Endothelial cell of umbilical vein (primary cell): ENCODE results near the gene ZMAT5. TPM values are rescaled to one million over a fixed set of nuclear protein-coding genes. Genes with fewer than 3 reads are reported as not detected.
"Not testable (repeated sequence)": the region's sequence is repeated elsewhere in the genome, so short reads cannot be mapped to it uniquely, and the experiment has no call there.

Experiments
- BruUV-seq: library from RNA; stranded (reverse); fragments of 400-500 nt; replicated peaks from 2 replicates; lab custom pipeline; 2021; lab: Mats Ljungman, UMichigan
- CTCF ChIA-PET: fragments of 300-600, 350-600 bp; sonication (Branson Sonifier 250); formaldehyde crosslinking; loops from one replicate; lab custom pipeline; 2021; ENCODE audit warnings: antibody characterized with exemption, inconsistent platforms; lab: Charles Lee
- POLR2A ChIA-PET: fragments of 300-600, 350-600 bp; sonication (Branson Sonifier 250); formaldehyde crosslinking; loops from one replicate; lab custom pipeline; 2021; ENCODE audit warnings: antibody characterized with exemption, inconsistent platforms; lab: Charles Lee
- DNase-seq: peaks from one replicate; pipeline ENCODE4 v3.0.0-alpha.2; 2011; ENCODE audit warnings: low read depth, low spot score
- FAIRE-seq: peaks from 2 replicates; lab custom pipeline; 2011; peaks lifted over from hg19 to GRCh38; lab: Jason Lieb, UNC
- H2AFZ ChIP-seq: 2 replicates; pipeline ENCODE4 v1.6.0; 2012; ENCODE audit warnings: low read depth, low read length, control low read depth, inconsistent platforms
- H3K27ac ChIP-seq: 2 replicates; pipeline ENCODE4 v1.5.1; 2011; ENCODE audit warnings: low read depth, mild to moderate bottlenecking, control low read depth, low read length, moderate library complexity; ENCODE audit not compliant: insufficient read depth
- H3K27me3 ChIP-seq, 2 experiments: 2 replicates each; pipeline versions ENCODE4 v1.6.0 to v1.6.1; 2011; ENCODE audit warnings: low read length in 2 of 2, mixed read lengths in 1 of 2; ENCODE audit not compliant: control insufficient read depth in 2 of 2, insufficient read depth in 2 of 2
- H3K36me3 ChIP-seq, 2 experiments: 2 replicates in 1 of 2; 3 replicates in 1 of 2; pipeline ENCODE4 v1.5.1; 2011; ENCODE audit warnings: low read length in 2 of 2, mild to moderate bottlenecking in 1 of 2, moderate library complexity in 1 of 2; ENCODE audit not compliant: control insufficient read depth in 2 of 2, insufficient read depth in 2 of 2; ENCODE audit errors: extremely low read depth in 1 of 2
- H3K4me1 ChIP-seq: 3 replicates; pipeline ENCODE4 v1.5.1; 2011; ENCODE audit warnings: mild to moderate bottlenecking, low read length; ENCODE audit not compliant: control insufficient read depth, insufficient read depth; ENCODE audit errors: extremely low read depth
- H3K4me2 ChIP-seq: 2 replicates; pipeline ENCODE4 v1.6.1; 2011; ENCODE audit warnings: low read length, control low read depth, mixed read lengths; ENCODE audit not compliant: insufficient read depth
- H3K4me3 ChIP-seq, 3 experiments: fragments of 200-600 bp in 1 of 3; sonication (generic), shearing (Covaris generic) in 1 of 3; replicated peaks in 1 of 3; 2 replicates each; pipeline ENCODE4 v1.5.1; 2011 to 2016; ENCODE audit warnings: control low read depth in 3 of 3, low read length in 3 of 3, mild to moderate bottlenecking in 2 of 3, inconsistent platforms in 1 of 3, low read depth in 1 of 3, moderate library complexity in 1 of 3; ENCODE audit not compliant: insufficient read depth in 1 of 3
- H3K79me2 ChIP-seq: 2 replicates; pipeline ENCODE4 v1.6.0; 2012; ENCODE audit warnings: low read length, inconsistent platforms; ENCODE audit not compliant: control insufficient read depth, insufficient read depth
- H3K9ac ChIP-seq: replicated peaks from 2 replicates; pipeline ENCODE3; 2011; ENCODE audit warnings: low read length, control low read depth; ENCODE audit not compliant: insufficient read depth; ENCODE audit errors: extremely low read depth
- H3K9me1 ChIP-seq: replicated peaks from 3 replicates; pipeline ENCODE4 v1.6.0; 2011; ENCODE audit warnings: mild to moderate bottlenecking, low read length; ENCODE audit not compliant: control insufficient read depth, insufficient read depth; ENCODE audit errors: extremely low read depth
- H3K9me3 ChIP-seq: replicated peaks from 2 replicates; pipeline ENCODE4 v1.5.1; 2012; ENCODE audit warnings: low read length, inconsistent platforms; ENCODE audit not compliant: control insufficient read depth, insufficient read depth
- H4K20me1 ChIP-seq: replicated peaks from 2 replicates; pipeline ENCODE3; 2011; ENCODE audit warnings: mild to moderate bottlenecking, low read length; ENCODE audit not compliant: control insufficient read depth, insufficient read depth; ENCODE audit errors: extremely low read depth
- EZH2 ChIP-seq: IDR thresholded peaks from 2 replicates; pipeline ENCODE4 v1.6.1; 2012; ENCODE audit warnings: borderline replicate concordance, low read depth, mild to moderate bottlenecking, moderate library complexity, low read length, inconsistent platforms; ENCODE audit not compliant: severe bottlenecking
- FOS ChIP-seq: IDR thresholded peaks from 2 replicates; pipeline ENCODE4 v1.6.1; 2011; ENCODE audit warnings: mild to moderate bottlenecking, low read length, moderate library complexity, borderline replicate concordance; ENCODE audit not compliant: insufficient read depth
- GATA2 ChIP-seq: IDR thresholded peaks from 2 replicates; pipeline ENCODE4 v1.7.0; 2011; ENCODE audit warnings: low read depth, mild to moderate bottlenecking, moderate library complexity, mixed read lengths, low read length; ENCODE audit not compliant: insufficient read length, insufficient read depth
- JUN ChIP-seq: IDR thresholded peaks from 2 replicates; pipeline ENCODE4 v1.6.1; 2011; ENCODE audit warnings: borderline replicate concordance, low read depth; ENCODE audit not compliant: insufficient read length, insufficient read depth
- MYC ChIP-seq: IDR thresholded peaks from one replicate; pipeline ENCODE4 v1.6.1; 2011; ENCODE audit warnings: mild to moderate bottlenecking, low read depth, low read length
- POLR2A ChIP-seq: IDR thresholded peaks from 2 replicates; pipeline ENCODE4 v1.6.1; 2012; ENCODE audit warnings: low read depth, mild to moderate bottlenecking, control low read depth, low read length
- POLR2AphosphoS5 ChIP-seq: IDR thresholded peaks from 2 replicates; pipeline ENCODE4 v1.6.1; 2012; ENCODE audit warnings: low read depth, mild to moderate bottlenecking, control low read depth, low read length, moderate library complexity; ENCODE audit not compliant: insufficient read depth
- dilution Hi-C: fragments of 300-500 bp; cut with MboI; formaldehyde crosslinking; loops from one replicate; pipeline ENCODE4 v1.15.0; 2019; ENCODE audit warnings: low sequenced_read_pairs; ENCODE audit not compliant: extremely low pct_ligation_motif_present
- intact Hi-C: fragments of 100-400 bp; cut with micrococcal nuclease; formaldehyde crosslinking; loops from one replicate; pipeline ENCODE4 v1.10.0; 2022
- polyA plus RNA-seq, 4 experiments: library from polyadenylated mRNA; depleted of rRNA in 3 of 4; stranded (reverse) in 3 of 4; unstranded in 1 of 4; fragments of >200 nt; gene quantifications; 2 replicates each; pipeline versions ENCODE4 v1.2.1 to v1.2.3, GENCODE V29; 2011 to 2012; ENCODE audit warnings: missing spikeins in 1 of 4
- total RNA-seq: library from RNA; stranded (reverse); gene quantifications from 2 replicates; pipeline ENCODE4 v1.2.3, GENCODE V29; 2021
- TF ChIP-seq, protein P1 (sequence below), 2 donors: IDR thresholded peaks; 1 replicate in 1 of 2; 2 replicates in 1 of 2; pipeline ENCODE4 v1.5.1; 2011; ENCODE audit warnings: low read length in 2 of 2, mild to moderate bottlenecking in 2 of 2, moderate library complexity in 2 of 2, control low read depth in 1 of 2, inconsistent platforms in 1 of 2, low read depth in 1 of 2; ENCODE audit not compliant: insufficient read depth in 1 of 2; ENCODE audit errors: extremely low read depth in 1 of 2
- TF ChIP-seq, protein P2 (sequence below): IDR thresholded peaks from 2 replicates; pipeline ENCODE4 v1.6.1; 2011; ENCODE audit not compliant: insufficient read depth, insufficient read length

Gene ZMAT5
- total and polyA plus RNA-seq, 2 donors (not counting 3 experiments of a cell fraction or from before 2014, with no cell fraction given): 24.9 to 43.6 TPM

DNA sequence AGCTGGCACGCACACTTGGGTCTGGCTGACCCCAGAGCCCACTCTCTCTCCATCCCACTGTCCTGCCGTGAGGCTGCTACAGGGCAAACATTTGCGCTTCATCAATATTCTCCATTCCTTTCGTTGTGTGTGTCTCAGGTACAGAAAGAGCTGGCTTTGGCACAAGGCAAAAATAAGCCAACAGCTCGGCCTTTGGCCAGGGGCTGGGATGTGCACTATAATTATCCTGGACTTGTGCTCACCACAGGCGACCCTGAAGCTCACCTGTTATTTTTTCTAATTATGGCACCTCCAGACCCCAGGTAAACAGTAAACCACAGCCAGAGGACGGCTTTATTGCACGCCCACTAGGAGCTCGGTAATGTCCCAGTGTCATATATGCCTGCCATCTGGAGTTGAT, 10.9 kb downstream of the ZMAT5 start:
- no peak for DNase-seq
- no peaks in the 10 kb centered on the region for H4K20me1 ChIP-seq
- no peaks in the 10 kb centered on the region for H3K9me1 ChIP-seq
- H3K9ac ChIP-seq: no peak overlapping the region
- POLR2A ChIA-PET: no interaction called here
- H3K79me2 ChIP-seq: no peaks in the 10 kb centered on the region
- H3K4me3 ChIP-seq: no peak overlapping the region
- no peaks in the 10 kb centered on the region for H3K27me3 ChIP-seq
- no peak overlapping the region for H3K4me2 ChIP-seq
- H2AFZ ChIP-seq: no peak overlapping the region
- H3K4me1 ChIP-seq: no peaks in the 10 kb centered on the region
- no peak overlapping the region for H3K27ac ChIP-seq
- TF ChIP-seq, protein P1, sequence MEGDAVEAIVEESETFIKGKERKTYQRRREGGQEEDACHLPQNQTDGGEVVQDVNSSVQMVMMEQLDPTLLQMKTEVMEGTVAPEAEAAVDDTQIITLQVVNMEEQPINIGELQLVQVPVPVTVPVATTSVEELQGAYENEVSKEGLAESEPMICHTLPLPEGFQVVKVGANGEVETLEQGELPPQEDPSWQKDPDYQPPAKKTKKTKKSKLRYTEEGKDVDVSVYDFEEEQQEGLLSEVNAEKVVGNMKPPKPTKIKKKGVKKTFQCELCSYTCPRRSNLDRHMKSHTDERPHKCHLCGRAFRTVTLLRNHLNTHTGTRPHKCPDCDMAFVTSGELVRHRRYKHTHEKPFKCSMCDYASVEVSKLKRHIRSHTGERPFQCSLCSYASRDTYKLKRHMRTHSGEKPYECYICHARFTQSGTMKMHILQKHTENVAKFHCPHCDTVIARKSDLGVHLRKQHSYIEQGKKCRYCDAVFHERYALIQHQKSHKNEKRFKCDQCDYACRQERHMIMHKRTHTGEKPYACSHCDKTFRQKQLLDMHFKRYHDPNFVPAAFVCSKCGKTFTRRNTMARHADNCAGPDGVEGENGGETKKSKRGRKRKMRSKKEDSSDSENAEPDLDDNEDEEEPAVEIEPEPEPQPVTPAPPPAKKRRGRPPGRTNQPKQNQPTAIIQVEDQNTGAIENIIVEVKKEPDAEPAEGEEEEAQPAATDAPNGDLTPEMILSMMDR (IDR thresholded peaks at IDR 0.05; ENCODE audit: extremely low read depth in 1 of 2, insufficient read depth in 1 of 2, low read depth in 1 of 2, low read length in 2 of 2): no peak
- TF ChIP-seq GATA2: no peak
- no peak for TF ChIP-seq POLR2A
- no peak for TF ChIP-seq JUN
- no peak for TF ChIP-seq EZH2
- no peak for TF ChIP-seq POLR2AphosphoS5
- TF ChIP-seq, protein P2, sequence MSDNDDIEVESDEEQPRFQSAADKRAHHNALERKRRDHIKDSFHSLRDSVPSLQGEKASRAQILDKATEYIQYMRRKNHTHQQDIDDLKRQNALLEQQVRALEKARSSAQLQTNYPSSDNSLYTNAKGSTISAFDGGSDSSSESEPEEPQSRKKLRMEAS: no peak
- TF ChIP-seq MYC: no peak
- no peak for TF ChIP-seq FOS
- FAIRE-seq: no peak
- intact Hi-C loops: no loop called here
- H3K36me3 ChIP-seq: no peaks in the 10 kb centered on the region
- BruUV-seq: no TSS peak
- H3K9me3 ChIP-seq: no peaks in the 10 kb centered on the region
- CTCF ChIA-PET: interaction anchor here (0.7 to 1.7 kb wide), 3 partner anchors 10 to 249 kb away, joined by 3 to 4 read pairs (median 3); partner anchors contain the start of gene ZMAT5
- dilution Hi-C loops: no loop called here

DNA sequence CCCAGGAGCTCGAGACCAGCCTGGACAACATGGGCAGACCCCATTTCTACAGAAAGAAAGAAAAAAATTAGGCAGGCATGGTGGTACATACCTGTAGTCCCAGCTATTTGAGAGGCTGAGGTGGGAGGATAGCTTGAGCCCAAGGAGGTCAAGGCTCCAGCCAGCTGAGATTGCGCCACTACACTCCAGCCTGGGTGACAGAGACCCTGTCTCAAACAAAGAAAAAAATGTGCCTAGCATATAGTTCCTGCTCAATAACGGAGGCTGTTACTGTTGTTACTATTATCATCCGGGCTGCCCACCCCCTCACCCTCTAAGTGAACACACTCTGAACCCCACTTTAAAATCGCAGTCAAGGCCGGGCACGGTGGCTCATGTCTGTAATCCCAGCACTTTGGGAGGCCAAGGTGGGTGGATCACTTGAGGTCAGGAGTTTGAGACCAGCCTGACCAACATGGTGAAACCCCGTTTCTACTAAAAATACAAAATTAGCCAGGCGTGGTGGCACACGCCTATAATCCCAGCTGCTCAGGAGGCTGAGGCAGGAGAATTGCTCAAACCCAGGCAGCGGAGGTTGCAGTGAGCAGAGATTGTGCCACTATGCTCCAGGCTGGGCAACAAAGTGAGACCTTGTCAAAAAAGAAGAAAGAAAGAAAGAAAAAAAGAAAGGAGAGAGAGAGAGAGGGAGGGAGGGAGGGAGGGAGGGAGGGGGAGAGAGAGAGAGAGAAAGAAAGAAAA, 12.0 kb downstream of the ZMAT5 start:
- H3K9me3 ChIP-seq, H3K27ac ChIP-seq, H3K4me3 ChIP-seq, H3K9ac ChIP-seq, H4K20me1 ChIP-seq, DNase-seq, H3K36me3 ChIP-seq, H2AFZ ChIP-seq, H3K27me3 ChIP-seq, dilution Hi-C loops, BruUV-seq, intact Hi-C loops, H3K79me2 ChIP-seq, H3K4me1 ChIP-seq, FAIRE-seq, H3K9me1 ChIP-seq, POLR2A ChIA-PET, H3K4me2 ChIP-seq: not testable (repeated sequence)
- CTCF ChIA-PET: interaction anchor here (1.3 to 1.7 kb wide), 3 partner anchors 10 to 250 kb away, joined by 3 to 4 read pairs (median 3); no protein-coding TSS in a partner anchor
